KMS-11 (cell line): ENCODE measurements around the gene APOL4.

Experiments
- H2AFZ ChIP-seq: fragments of 200-600 bp; sonication (generic); 2 replicates; pipeline ENCODE4 v1.6.1; 2016; ENCODE audit warnings: antibody characterized with exemption, mixed run types, low read depth
- H3K27ac ChIP-seq: fragments of 200-600 bp; sonication (generic); 2 replicates; pipeline ENCODE4 v1.6.1; 2016; ENCODE audit warnings: mild to moderate bottlenecking, mixed run types
- H3K27me3 ChIP-seq: fragments of 200-600 bp; sonication (generic); 2 replicates; pipeline ENCODE4 v1.6.1; 2017; ENCODE audit warnings: mild to moderate bottlenecking, low read depth, mixed run types, moderate library complexity; ENCODE audit not compliant: insufficient read depth
- H3K36me3 ChIP-seq: fragments of 200-600 bp; sonication (generic); 2 replicates; pipeline ENCODE4 v1.6.1; 2017; ENCODE audit warnings: mild to moderate bottlenecking, mixed run types; ENCODE audit not compliant: insufficient read depth
- H3K4me1 ChIP-seq: fragments of 200-600 bp; sonication (generic); 2 replicates; pipeline ENCODE4 v1.6.1; 2016; ENCODE audit warnings: mild to moderate bottlenecking, low read depth, mixed run types; ENCODE audit not compliant: poor library complexity, severe bottlenecking
- H3K4me2 ChIP-seq: fragments of 200-600 bp; sonication (generic); 2 replicates; pipeline ENCODE4 v1.7.0; 2016; ENCODE audit warnings: mild to moderate bottlenecking, mixed run types
- H3K4me3 ChIP-seq: fragments of 200-600 bp; sonication (generic); IDR thresholded peaks from 2 replicates; pipeline ENCODE4 v1.6.1; 2017; ENCODE audit warnings: low read depth, low read length, mixed read lengths; ENCODE audit not compliant: insufficient read depth
- H3K79me2 ChIP-seq: fragments of 200-600 bp; sonication (generic); 2 replicates; pipeline ENCODE4 v1.6.1; 2016; ENCODE audit warnings: low read depth, mixed run types; ENCODE audit not compliant: insufficient read depth
- H3K9ac ChIP-seq: fragments of 200-600 bp; sonication (generic); 2 replicates; pipeline ENCODE4 v1.6.1; 2016; ENCODE audit warnings: mild to moderate bottlenecking, mixed run types
- H4K20me1 ChIP-seq: fragments of 200-600 bp; sonication (generic); 2 replicates; pipeline ENCODE4 v1.6.1; 2016; ENCODE audit warnings: mild to moderate bottlenecking, mixed run types; ENCODE audit not compliant: insufficient read depth
- TF ChIP-seq, protein P1 (sequence below): fragments of 200-600 bp; sonication (generic); conservative IDR thresholded peaks from 2 replicates; pipeline ENCODE4 v1.6.1; 2017; ENCODE audit warnings: low read depth, mild to moderate bottlenecking, antibody characterized with exemption, low read length, moderate library complexity, mixed read lengths

The APOL4 gene

GRCh38 chr22:36245805-36246356 lies 44.3 kb upstream of the APOL4 start:
- H4K20me1 ChIP-seq = no peaks in the 10 kb centered on the region
- H3K36me3 ChIP-seq = no peaks in the 10 kb centered on the region
- H3K27me3 ChIP-seq = no peaks in the 10 kb centered on the region
- no peak overlapping the region for H3K27ac ChIP-seq
- H2AFZ ChIP-seq = no peak overlapping the region
- H3K79me2 ChIP-seq = no peaks in the 10 kb centered on the region
- no peaks in the 10 kb centered on the region for H3K4me1 ChIP-seq
- H3K4me2 ChIP-seq = no peak overlapping the region
- TF ChIP-seq, protein P1, sequence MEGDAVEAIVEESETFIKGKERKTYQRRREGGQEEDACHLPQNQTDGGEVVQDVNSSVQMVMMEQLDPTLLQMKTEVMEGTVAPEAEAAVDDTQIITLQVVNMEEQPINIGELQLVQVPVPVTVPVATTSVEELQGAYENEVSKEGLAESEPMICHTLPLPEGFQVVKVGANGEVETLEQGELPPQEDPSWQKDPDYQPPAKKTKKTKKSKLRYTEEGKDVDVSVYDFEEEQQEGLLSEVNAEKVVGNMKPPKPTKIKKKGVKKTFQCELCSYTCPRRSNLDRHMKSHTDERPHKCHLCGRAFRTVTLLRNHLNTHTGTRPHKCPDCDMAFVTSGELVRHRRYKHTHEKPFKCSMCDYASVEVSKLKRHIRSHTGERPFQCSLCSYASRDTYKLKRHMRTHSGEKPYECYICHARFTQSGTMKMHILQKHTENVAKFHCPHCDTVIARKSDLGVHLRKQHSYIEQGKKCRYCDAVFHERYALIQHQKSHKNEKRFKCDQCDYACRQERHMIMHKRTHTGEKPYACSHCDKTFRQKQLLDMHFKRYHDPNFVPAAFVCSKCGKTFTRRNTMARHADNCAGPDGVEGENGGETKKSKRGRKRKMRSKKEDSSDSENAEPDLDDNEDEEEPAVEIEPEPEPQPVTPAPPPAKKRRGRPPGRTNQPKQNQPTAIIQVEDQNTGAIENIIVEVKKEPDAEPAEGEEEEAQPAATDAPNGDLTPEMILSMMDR = no peak
- no peak overlapping the region for H3K4me3 ChIP-seq
- no peak overlapping the region for H3K9ac ChIP-seq

- H3K27me3 ChIP-seq = no peaks in the 10 kb centered on the region
- H4K20me1 ChIP-seq = no peaks in the 10 kb centered on the region
- H3K36me3 ChIP-seq = no peaks in the 10 kb centered on the region
- H2AFZ ChIP-seq = no peak overlapping the region
- H3K4me3 ChIP-seq = no peak overlapping the region
- H3K4me2 ChIP-seq = no peak overlapping the region
- no peaks in the 10 kb centered on the region for H3K79me2 ChIP-seq
- peaks cover 5% of the 10 kb centered on the region for H3K4me1 ChIP-seq
- TF ChIP-seq, protein P1 = no peak
- H3K9ac ChIP-seq = no peak overlapping the region
- no peak overlapping the region for H3K27ac ChIP-seq
These were observed 43.1 kb upstream of the APOL4 start for GRCh38 chr22:36244522-36245391.

DNA sequence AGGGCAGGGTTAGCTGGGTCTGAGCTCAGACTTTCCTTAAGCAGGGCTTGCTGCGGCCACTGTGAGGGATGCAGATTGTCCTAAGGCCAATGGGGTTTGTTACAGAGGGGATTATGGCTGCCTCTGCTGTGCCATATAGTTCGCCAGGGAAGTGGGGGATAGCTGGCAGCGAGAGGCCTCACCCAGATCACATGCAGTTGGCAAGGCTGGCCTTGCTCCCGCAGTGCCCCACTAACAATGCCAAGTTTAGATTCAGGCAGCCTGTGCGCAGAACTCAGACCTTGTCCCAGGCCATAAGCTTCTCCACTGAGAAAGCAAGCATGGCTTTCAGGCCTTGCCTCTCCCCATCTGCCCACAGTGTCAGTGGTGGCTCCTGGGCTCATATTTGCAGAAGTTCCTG lies 42.4 kb upstream of the APOL4 start:
- Histone ChIP-seq H4K20me1 (no peaks in the 10 kb centered on the region), H3K4me2 (no peak overlapping the region), H3K27me3 (no peaks in the 10 kb centered on the region), H3K27ac (no peak overlapping the region), H3K4me1 (peaks cover 6% of the 10 kb centered on the region), H2AFZ (no peak overlapping the region), H3K79me2 (peaks cover 4% of the 10 kb centered on the region; the same call in 1 of the 2 replicates), H3K36me3 (no peaks in the 10 kb centered on the region), H3K9ac (no peak overlapping the region), H3K4me3 (no peak overlapping the region)
- TF ChIP-seq, protein P1 = no peak

DNA sequence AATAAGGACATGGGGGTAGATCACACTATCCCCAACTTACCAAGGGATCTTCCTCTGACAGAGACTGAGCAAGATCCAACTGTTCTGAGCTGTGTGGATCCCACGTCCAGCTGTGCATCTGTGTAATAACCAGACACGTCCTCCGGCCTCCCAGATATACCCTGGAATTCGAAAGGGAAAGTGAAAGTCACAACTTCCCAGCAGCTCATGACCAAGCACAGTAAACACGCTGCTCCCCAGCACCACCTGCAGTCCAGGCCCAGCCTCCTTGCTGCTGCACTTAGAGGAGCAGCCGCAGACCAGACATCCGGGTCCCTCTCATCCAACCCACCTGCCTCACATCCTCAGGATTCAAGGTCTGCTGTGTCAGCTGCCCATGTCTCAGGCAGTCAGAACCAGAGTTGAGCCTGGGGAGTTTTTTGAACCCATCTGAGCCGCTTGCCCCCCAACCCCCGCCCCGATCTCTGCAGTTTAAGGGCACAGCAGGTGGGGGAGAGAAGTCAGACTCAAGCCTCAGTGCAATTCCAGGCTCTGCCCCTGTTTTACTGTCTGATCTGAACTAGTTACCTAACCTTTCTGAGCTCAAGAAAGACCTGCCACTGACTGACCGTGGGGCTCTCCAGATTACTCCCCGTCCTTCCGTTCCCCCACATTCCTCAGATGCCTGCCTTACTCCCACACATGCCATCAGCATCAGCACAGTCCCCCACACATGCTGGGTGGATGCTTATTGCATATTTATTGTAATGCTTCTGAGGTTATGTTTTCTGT lies 38.0 kb upstream of the APOL4 start, which contains the start of gene APOL2:
APOL2 (minus strand) TSS at position 127 of the 771 bp plus-strand sequence. CDS start 6,365 bp downstream, outside the sequence.
- Histone ChIP-seq H3K27ac (peak within 1 kb of the TSS; percentile 66), H4K20me1 (no peaks in the 10 kb centered on the region), H3K27me3 (no peaks in the 10 kb centered on the region), H3K4me2 (peak within 1 kb of the TSS; percentile 97), H3K4me3 (no peak within 1 kb of the TSS), H3K79me2 (peaks cover 36% of the 10 kb centered on the region), H3K36me3 (no peaks in the 10 kb centered on the region), H2AFZ (peak within 1 kb of the TSS; percentile 72), H3K9ac (peak within 1 kb of the TSS; percentile 66), H3K4me1 (peaks cover 26% of the 10 kb centered on the region)
- TF ChIP-seq, protein P1 = peak; percentile 61
